ENCODE results near the gene SOX13.

The SOX13 gene

GRCh38 chr1:204083491-204083890 is 10.6 kb downstream of the SOX13 start:
- Histone ChIP-seq H2BK120ac (ENCODE audit: low read depth, low read length) (no peak overlapping the region), H2AK5ac (ENCODE audit: low read length, severe bottlenecking) (no peak overlapping the region), H3K79me1 (replicated peaks; ENCODE audit: low read length, poor library complexity, severe bottlenecking) (peaks cover 2% of the 10 kb centered on the region), H2BK5ac (ENCODE audit: low read depth, low read length, poor library complexity, severe bottlenecking) (no peak overlapping the region), H3K9ac (ENCODE audit: low read length) (no peak overlapping the region), H2AFZ (ENCODE audit: low read depth, low read length) (no peak overlapping the region), H4K91ac (ENCODE audit: low read length) (no peak overlapping the region), H3K23ac (ENCODE audit: low read length in 2 of 2) (no peak overlapping the region), H3K36me3 (ENCODE audit: control insufficient read depth in 1 of 2, insufficient read depth in 2 of 2, low read depth in 1 of 2, low read length in 2 of 2) (no peaks in the 10 kb centered on the region), H3K9me3 (ENCODE audit: control insufficient read depth, low read length) (no peaks in the 10 kb centered on the region), H2BK12ac (ENCODE audit: low read length in 2 of 2) (no peak overlapping the region), H3K27ac (ENCODE audit: low read length, poor library complexity, severe bottlenecking) (no peak overlapping the region), H3K27me3 (ENCODE audit: control insufficient read depth in 1 of 2, insufficient read depth in 1 of 2, low read length in 2 of 2) (no peaks in the 10 kb centered on the region), H3K4me2 (ENCODE audit: low read length, poor library complexity, severe bottlenecking) (no peak overlapping the region), H3K14ac (ENCODE audit: low read length in 2 of 2) (no peak overlapping the region), H4K8ac (ENCODE audit: low read length) (no peak overlapping the region), H3K4me3 (ENCODE audit: insufficient read depth in 1 of 2, low read depth in 1 of 2, low read length in 2 of 2) (no peak overlapping the region), H3K4me1 (ENCODE audit: control insufficient read depth, insufficient read depth, low read depth, low read length) (peaks cover 28% of the 10 kb centered on the region), H2BK15ac (ENCODE audit: low read depth, poor library complexity, severe bottlenecking) (no peak overlapping the region), H3K4ac (ENCODE audit: low read depth in 1 of 2, low read length in 2 of 2) (no peak overlapping the region), H3K18ac (ENCODE audit: low read depth in 1 of 2, low read length in 2 of 2) (no peak overlapping the region)
- DNase-seq, result no peak
- WGBS, result 96% methylated on average over 7 of the region's 7 CpGs

- H3K4me2 ChIP-seq (ENCODE audit: low read length, poor library complexity, severe bottlenecking), result no peak overlapping the region
- H3K4me3 ChIP-seq (ENCODE audit: insufficient read depth in 1 of 2, low read depth in 1 of 2, low read length in 2 of 2), result no peak overlapping the region
- no peak for DNase-seq
- 50% methylated on average over 3 of the region's 4 CpGs for WGBS
- no peak overlapping the region for H4K8ac ChIP-seq (ENCODE audit: low read length)
- H4K91ac ChIP-seq (ENCODE audit: low read length), result no peak overlapping the region
- no peaks in the 10 kb centered on the region for H3K36me3 ChIP-seq (ENCODE audit: control insufficient read depth in 1 of 2, insufficient read depth in 2 of 2, low read depth in 1 of 2, low read length in 2 of 2)
- no peak overlapping the region for H3K14ac ChIP-seq (ENCODE audit: low read length in 2 of 2)
- no peak overlapping the region for H3K4ac ChIP-seq (ENCODE audit: low read depth in 1 of 2, low read length in 2 of 2)
- no peaks in the 10 kb centered on the region for H3K9me3 ChIP-seq (ENCODE audit: control insufficient read depth, low read length)
- H2BK15ac ChIP-seq (ENCODE audit: low read depth, poor library complexity, severe bottlenecking), result no peak overlapping the region
- H3K23ac ChIP-seq (ENCODE audit: low read length in 2 of 2), result no peak overlapping the region
- no peak overlapping the region for H2AFZ ChIP-seq (ENCODE audit: low read depth, low read length)
- H2AK5ac ChIP-seq (ENCODE audit: low read length, severe bottlenecking), result no peak overlapping the region
- no peak overlapping the region for H2BK5ac ChIP-seq (ENCODE audit: low read depth, low read length, poor library complexity, severe bottlenecking)
- H3K79me1 ChIP-seq (replicated peaks; ENCODE audit: low read length, poor library complexity, severe bottlenecking), result peaks cover 2% of the 10 kb centered on the region
- H3K27me3 ChIP-seq (ENCODE audit: control insufficient read depth in 1 of 2, insufficient read depth in 1 of 2, low read length in 2 of 2), result no peaks in the 10 kb centered on the region
- no peak overlapping the region for H2BK12ac ChIP-seq (ENCODE audit: low read length in 2 of 2)
- peaks cover 25% of the 10 kb centered on the region for H3K4me1 ChIP-seq (ENCODE audit: control insufficient read depth, insufficient read depth, low read depth, low read length)
- H3K9ac ChIP-seq (ENCODE audit: low read length), result no peak overlapping the region
- no peak overlapping the region for H3K27ac ChIP-seq (ENCODE audit: low read length, poor library complexity, severe bottlenecking)
- no peak overlapping the region for H2BK120ac ChIP-seq (ENCODE audit: low read depth, low read length)
- H3K18ac ChIP-seq (ENCODE audit: low read depth in 1 of 2, low read length in 2 of 2), result no peak overlapping the region
These were observed 11.4 kb downstream of the SOX13 start for GRCh38 chr1:204084247-204084772.

- no peak overlapping the region for H2AFZ ChIP-seq (ENCODE audit: low read depth, low read length)
- no peak overlapping the region for H3K4me2 ChIP-seq (ENCODE audit: low read length, poor library complexity, severe bottlenecking)
- H3K14ac ChIP-seq (ENCODE audit: low read length in 2 of 2), result no peak overlapping the region
- H3K18ac ChIP-seq (ENCODE audit: low read depth in 1 of 2, low read length in 2 of 2), result no peak overlapping the region
- no peaks in the 10 kb centered on the region for H3K27me3 ChIP-seq (ENCODE audit: control insufficient read depth in 1 of 2, insufficient read depth in 1 of 2, low read length in 2 of 2)
- H3K4ac ChIP-seq (ENCODE audit: low read depth in 1 of 2, low read length in 2 of 2), result no peak overlapping the region
- H3K4me3 ChIP-seq (ENCODE audit: insufficient read depth in 1 of 2, low read depth in 1 of 2, low read length in 2 of 2), result no peak overlapping the region
- H3K4me1 ChIP-seq (ENCODE audit: control insufficient read depth, insufficient read depth, low read depth, low read length), result peaks cover 11% of the 10 kb centered on the region
- no peak overlapping the region for H2BK120ac ChIP-seq (ENCODE audit: low read depth, low read length)
- DNase-seq, result no peak
- no peaks in the 10 kb centered on the region for H3K36me3 ChIP-seq (ENCODE audit: control insufficient read depth in 1 of 2, insufficient read depth in 2 of 2, low read depth in 1 of 2, low read length in 2 of 2)
- H3K9ac ChIP-seq (ENCODE audit: low read length), result no peak overlapping the region
- no peaks in the 10 kb centered on the region for H3K9me3 ChIP-seq (ENCODE audit: control insufficient read depth, low read length)
- H4K91ac ChIP-seq (ENCODE audit: low read length), result no peak overlapping the region
- peak overlapping the region; percentile 71 for H4K8ac ChIP-seq (ENCODE audit: low read length)
- H2AK5ac ChIP-seq (ENCODE audit: low read length, severe bottlenecking), result no peak overlapping the region
- H2BK15ac ChIP-seq (ENCODE audit: low read depth, poor library complexity, severe bottlenecking), result no peak overlapping the region
- no peak overlapping the region for H2BK5ac ChIP-seq (ENCODE audit: low read depth, low read length, poor library complexity, severe bottlenecking)
- H3K79me1 ChIP-seq (replicated peaks; ENCODE audit: low read length, poor library complexity, severe bottlenecking), result peaks cover 4% of the 10 kb centered on the region
- H3K27ac ChIP-seq (ENCODE audit: low read length, poor library complexity, severe bottlenecking), result no peak overlapping the region
- WGBS, result 97% methylated on average over 7 of the region's 7 CpGs
- H3K23ac ChIP-seq (ENCODE audit: low read length in 2 of 2), result no peak overlapping the region
- H2BK12ac ChIP-seq (ENCODE audit: low read length in 2 of 2), result no peak overlapping the region
These were observed 13.0 kb downstream of the SOX13 start for GRCh38 chr1:204085876-204086275.

GRCh38 chr1:204087181-204087892 is 14.4 kb downstream of the SOX13 start:
- Histone ChIP-seq H3K27me3 (ENCODE audit: control insufficient read depth in 1 of 2, insufficient read depth in 1 of 2, low read length in 2 of 2) (no peaks in the 10 kb centered on the region), H2BK15ac (ENCODE audit: low read depth, poor library complexity, severe bottlenecking) (no peak overlapping the region), H3K4me3 (ENCODE audit: insufficient read depth in 1 of 2, low read depth in 1 of 2, low read length in 2 of 2) (no peak overlapping the region), H3K9me3 (ENCODE audit: control insufficient read depth, low read length) (no peaks in the 10 kb centered on the region), H3K14ac (ENCODE audit: low read length in 2 of 2) (no peak overlapping the region), H2AK5ac (ENCODE audit: low read length, severe bottlenecking) (no peak overlapping the region), H3K79me1 (replicated peaks; ENCODE audit: low read length, poor library complexity, severe bottlenecking) (peaks cover 2% of the 10 kb centered on the region), H4K91ac (ENCODE audit: low read length) (peak overlapping the region; percentile 70), H3K4me2 (ENCODE audit: low read length, poor library complexity, severe bottlenecking) (no peak overlapping the region), H3K27ac (ENCODE audit: low read length, poor library complexity, severe bottlenecking) (no peak overlapping the region), H3K4me1 (ENCODE audit: control insufficient read depth, insufficient read depth, low read depth, low read length) (peaks cover 8% of the 10 kb centered on the region), H3K9ac (ENCODE audit: low read length) (no peak overlapping the region), H2BK120ac (ENCODE audit: low read depth, low read length) (no peak overlapping the region), H3K18ac (ENCODE audit: low read depth in 1 of 2, low read length in 2 of 2) (no peak overlapping the region), H2BK12ac (ENCODE audit: low read length in 2 of 2) (peak overlapping the region in 1 of 2 experiments; percentile 17), H3K36me3 (ENCODE audit: control insufficient read depth in 1 of 2, insufficient read depth in 2 of 2, low read depth in 1 of 2, low read length in 2 of 2) (no peaks in the 10 kb centered on the region), H3K23ac (ENCODE audit: low read length in 2 of 2) (no peak overlapping the region), H4K8ac (ENCODE audit: low read length) (no peak overlapping the region), H2AFZ (ENCODE audit: low read depth, low read length) (no peak overlapping the region), H3K4ac (ENCODE audit: low read depth in 1 of 2, low read length in 2 of 2) (no peak overlapping the region), H2BK5ac (ENCODE audit: low read depth, low read length, poor library complexity, severe bottlenecking) (no peak overlapping the region)
- DNase-seq, result no peak
- 97% methylated on average over 8 of the region's 8 CpGs for WGBS

Measured in mesenchymal stem cell (in vitro differentiated cells and primary cell).